OCI-LY7 (cell line): ENCODE data around the gene RFK.

ENCODE experiments used
- EZH2phosphoT487 ChIP-seq: fragments of 200-600 bp; sonication (generic); IDR thresholded peaks from 2 replicates; pipeline ENCODE4 v1.6.1; 2018; ENCODE audit warnings: low read depth, borderline replicate concordance, mild to moderate bottlenecking, mixed run types, antibody characterized with exemption, low read length, moderate library complexity, mixed read lengths
- TF ChIP-seq, protein P1 (sequence below): fragments of 200-600 bp; sonication (generic); conservative IDR thresholded peaks from 2 replicates; pipeline ENCODE4 v1.5.1; 2014; ENCODE audit warnings: mild to moderate bottlenecking, antibody characterized with exemption, low read length, moderate library complexity, mixed read lengths

DNA sequence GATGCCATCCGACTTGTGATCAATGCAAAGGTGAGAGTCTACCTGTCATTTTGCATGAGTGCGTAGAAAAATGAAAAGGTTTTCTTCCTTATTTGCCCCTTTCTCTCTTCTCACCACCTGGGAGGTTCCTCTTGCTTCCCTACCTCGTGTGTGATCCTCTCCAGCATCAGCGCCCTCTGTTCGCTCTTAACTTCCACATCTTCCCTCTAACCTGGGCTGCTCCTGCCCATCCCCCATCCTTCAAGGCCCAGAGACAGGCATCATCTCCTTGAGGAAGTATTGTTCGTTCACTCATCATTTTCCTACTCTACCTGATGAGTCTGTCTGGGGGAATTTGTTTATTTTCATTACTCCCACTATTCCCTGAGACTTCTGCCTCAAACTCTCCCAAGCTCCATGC is 55.8 kb downstream of the RFK start:
- TF ChIP-seq, protein P1, sequence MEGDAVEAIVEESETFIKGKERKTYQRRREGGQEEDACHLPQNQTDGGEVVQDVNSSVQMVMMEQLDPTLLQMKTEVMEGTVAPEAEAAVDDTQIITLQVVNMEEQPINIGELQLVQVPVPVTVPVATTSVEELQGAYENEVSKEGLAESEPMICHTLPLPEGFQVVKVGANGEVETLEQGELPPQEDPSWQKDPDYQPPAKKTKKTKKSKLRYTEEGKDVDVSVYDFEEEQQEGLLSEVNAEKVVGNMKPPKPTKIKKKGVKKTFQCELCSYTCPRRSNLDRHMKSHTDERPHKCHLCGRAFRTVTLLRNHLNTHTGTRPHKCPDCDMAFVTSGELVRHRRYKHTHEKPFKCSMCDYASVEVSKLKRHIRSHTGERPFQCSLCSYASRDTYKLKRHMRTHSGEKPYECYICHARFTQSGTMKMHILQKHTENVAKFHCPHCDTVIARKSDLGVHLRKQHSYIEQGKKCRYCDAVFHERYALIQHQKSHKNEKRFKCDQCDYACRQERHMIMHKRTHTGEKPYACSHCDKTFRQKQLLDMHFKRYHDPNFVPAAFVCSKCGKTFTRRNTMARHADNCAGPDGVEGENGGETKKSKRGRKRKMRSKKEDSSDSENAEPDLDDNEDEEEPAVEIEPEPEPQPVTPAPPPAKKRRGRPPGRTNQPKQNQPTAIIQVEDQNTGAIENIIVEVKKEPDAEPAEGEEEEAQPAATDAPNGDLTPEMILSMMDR: no peak
- no peak for TF ChIP-seq EZH2phosphoT487
